CD4-positive, alpha-beta T cell treated with Interleukin-4 for 4 hours (primary cell): ENCODE data around the gene CHPT1.
"Not testable (repeated sequence)": the region's sequence is repeated elsewhere in the genome, so short reads cannot be mapped to it uniquely, and the experiment has no call there.

ENCODE experiments used
- DNase-seq: peaks from one replicate; pipeline ENCODE4 v3.0.0-alpha.2; 2020

The CHPT1 gene

DNA sequence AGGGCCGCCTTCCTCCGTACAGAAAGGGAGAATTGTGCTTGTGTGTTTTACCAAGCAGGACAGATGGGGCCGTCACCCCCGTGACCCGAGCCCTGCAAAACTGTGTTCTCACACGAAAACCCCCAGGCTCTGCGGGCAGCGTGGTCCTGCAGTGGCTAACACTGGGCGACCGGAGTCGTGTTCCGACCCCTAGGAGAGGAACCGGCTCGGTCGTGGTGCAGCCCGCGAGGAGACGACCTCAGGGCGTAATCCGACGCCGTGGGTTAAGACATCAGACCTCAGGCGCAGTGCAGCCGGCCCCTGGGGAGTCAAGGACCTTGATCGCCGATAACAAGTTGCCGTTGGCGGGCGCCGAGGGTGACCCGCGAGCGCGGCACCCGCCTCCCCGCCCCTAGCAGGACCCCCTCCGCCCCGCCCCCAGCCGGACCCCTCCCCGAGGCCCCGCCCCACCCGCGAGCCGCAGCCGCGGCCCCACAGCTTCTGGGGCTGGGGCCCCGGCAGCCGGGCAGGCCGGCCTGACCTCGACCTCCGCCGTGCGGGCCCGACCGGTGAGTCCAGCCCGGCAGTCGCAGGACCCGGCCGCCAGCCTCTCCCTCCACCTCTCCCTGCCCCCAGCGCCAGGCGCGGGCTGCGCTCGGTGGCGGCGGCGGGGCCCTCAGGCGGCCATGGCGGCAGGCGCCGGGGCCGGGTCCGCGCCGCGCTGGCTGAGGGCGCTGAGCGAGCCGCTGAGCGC is at the start of gene CHPT1:
Gene CHPT1, plus strand, starts transcription at position 444 of the 733 bp plus-strand sequence. Its CDS starts 222 bp downstream, at position 666.
- DNase-seq: peak; percentile 52

DNA sequence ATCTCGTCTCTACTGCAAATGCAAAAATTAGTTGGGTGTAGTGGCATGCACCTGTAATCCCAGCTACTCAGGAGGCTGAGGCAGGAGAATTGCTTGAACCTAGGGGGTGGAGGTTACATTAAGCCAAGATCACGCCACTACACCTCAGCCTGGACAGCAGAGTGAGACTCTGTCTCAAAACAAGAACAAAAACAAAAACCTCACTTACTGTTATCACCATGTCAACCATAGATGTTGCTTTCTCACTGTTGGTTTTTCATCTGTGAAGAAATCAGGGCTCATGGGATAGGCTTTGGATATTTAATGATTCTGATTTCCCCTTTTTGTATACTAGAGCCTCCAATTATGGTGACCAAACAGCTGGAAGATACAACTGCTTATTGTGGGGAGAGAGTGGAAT is 49.7 kb upstream of the CHPT1 start:
- no peak for DNase-seq

DNA sequence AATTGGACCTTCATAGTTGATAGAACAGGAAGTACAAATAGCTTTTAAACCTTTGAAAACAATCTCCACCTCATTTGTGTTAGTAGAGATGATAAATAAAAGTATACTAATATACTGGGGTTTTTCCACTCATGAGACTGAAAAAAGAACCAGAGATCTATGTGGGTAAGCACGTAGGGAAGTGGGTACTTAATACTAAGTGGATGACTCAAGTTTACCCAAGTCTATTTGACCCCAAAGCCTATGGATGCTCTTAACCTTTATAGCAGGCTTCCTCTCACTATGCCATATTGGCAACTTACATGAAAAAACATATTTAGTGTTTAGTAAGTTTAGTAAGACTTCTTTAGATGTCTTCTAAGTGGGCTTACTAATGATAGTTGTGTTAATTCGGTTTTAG is 49.2 kb upstream of the CHPT1 start:
- no peak for DNase-seq

DNA sequence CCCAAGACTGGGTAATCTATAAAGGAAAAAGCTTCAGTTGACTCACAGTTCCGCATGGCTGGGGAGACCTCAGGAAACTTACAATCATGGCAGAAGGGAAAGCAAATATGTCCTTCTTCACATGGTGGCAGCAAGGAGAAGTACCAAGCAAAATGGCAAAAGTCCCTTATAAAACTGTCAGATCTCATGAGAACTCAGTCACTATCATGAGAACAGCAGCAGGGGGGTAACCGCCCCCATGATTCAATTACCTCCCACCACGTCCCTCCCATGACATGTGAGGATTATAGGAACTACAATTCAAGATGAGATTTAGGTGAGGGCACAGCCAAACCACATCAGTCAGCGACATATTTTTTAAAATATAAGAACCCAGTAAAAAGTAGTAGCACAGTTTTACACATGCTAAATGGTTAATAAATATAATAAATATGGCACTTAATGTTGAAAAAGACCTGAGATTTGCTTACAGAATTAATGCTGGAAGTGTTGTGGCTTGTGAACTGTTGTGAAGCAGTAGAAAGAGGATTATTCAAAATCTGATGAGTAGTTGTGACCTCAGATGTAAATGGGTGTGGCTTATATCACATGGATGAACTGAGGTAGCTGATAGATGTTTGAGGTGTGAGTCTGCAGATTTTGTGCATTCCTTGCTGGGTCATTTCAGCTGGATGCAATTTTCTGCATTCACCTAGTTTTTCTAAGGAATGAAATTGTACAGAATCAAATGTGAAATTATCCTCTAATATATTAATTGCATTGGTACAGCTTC is 46.9 kb upstream of the CHPT1 start:
- no peak for DNase-seq

DNA sequence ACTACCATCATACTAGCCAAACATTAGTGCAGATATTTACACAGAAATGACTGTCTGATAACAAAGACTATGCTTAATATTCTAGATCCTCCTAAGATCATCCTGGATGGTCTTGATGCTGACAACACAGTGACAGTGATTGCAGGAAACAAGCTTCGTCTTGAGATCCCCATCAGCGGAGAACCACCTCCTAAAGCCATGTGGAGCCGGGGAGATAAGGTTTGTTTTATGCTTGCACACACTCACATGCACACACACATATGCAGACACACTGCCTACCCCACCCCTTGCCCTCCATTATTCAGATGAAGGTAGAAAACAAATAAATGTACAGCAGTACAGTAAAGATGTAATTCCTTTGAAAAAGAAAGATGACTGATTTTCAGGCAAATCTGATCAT is 44.4 kb upstream of the CHPT1 start:
- DNase-seq: no peak

DNA sequence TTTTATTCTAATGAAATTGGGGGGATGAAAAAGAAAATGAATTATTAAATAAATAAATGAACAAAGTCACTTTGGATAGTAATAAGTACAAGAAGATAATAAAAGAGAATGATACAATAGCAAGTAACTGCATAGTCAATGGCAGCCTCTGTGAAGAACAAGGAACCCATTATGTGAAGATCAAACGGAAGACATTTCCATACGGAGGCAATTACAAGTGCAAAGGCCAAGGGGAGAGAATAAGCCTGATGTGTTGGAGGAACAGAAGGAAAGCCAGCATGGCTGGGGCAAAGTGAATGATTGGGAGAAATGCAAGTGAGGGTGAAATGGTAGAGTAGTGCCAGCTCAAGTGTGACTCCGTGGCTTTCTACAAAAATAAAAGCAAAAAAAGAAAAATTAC is 43.9 kb upstream of the CHPT1 start:
- DNase-seq: no peak

DNA sequence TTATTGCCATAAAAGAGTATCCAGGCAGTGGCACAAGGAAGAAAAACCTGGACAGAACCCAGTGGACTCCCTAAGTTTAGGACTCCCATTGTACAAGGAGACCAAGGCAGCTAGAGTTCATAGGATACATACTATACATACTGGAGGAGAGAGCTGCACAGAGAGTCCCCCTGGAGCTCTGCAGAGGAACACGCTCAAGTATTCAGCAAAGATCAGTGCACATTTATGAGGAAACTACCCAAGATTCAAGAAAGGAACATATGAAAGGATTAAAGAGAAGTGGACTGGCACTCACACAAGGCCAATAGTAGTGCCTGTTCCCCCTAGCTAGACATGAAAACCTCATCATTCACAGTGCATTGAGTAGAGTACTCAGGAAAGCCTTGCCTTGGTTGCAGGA is 43.0 kb upstream of the CHPT1 start:
- no peak for DNase-seq

DNA sequence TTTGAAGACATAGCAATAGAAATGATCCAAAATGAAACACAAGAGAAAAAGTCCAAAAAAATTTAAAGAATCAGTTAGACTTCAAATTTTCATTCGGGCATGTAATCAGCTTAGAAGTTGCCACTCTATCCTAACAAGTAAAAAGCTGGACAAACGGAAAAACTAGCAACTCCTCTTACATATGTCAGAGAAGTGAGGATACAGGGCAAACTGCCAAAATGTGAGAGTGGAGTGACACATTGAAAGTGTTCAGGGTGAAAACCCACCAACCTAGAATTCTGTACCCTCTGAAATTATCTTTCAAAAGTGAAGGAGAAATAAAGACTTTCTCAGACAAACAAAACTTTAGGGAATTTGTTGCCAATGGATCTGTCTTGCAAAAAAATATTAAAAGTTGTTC is 42.0 kb upstream of the CHPT1 start:
- DNase-seq: no peak

DNA sequence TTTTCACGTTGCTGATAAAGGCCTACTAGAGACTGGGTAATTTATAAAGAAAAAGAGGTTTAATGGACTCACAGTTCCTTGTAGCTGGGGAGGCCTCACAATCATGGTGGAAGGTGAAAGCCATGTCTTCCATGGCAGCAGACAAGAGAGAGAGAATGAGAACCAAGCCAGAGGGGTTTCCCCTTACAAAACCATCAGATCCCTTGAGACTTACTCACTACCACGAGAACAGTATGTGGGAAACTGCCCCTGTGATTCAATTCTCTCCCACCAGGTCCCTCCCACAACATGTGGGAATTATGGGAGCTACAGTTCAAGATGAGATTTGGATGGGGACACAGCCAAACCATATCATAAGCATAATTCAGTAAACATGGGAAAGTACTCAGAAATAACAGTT is 36.8 kb upstream of the CHPT1 start:
- DNase-seq: not testable (repeated sequence)

DNA sequence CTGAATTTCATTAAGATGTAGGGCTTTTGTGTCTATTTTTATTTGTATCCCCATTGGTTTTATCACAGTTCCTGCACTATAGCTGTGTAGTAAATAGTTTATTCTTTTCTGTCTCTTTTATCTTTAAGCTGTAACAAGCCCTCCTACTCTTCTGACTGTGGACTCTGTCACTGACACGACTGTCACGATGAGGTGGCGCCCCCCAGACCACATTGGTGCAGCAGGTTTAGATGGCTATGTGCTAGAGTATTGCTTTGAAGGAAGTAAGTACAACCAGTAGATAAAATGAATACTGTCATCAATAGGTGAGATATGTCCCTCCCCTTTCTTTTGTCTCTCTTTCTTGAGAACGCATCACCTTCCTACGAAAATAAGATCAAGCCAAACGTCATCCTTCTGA is 34.1 kb upstream of the CHPT1 start:
- DNase-seq: no peak

DNA sequence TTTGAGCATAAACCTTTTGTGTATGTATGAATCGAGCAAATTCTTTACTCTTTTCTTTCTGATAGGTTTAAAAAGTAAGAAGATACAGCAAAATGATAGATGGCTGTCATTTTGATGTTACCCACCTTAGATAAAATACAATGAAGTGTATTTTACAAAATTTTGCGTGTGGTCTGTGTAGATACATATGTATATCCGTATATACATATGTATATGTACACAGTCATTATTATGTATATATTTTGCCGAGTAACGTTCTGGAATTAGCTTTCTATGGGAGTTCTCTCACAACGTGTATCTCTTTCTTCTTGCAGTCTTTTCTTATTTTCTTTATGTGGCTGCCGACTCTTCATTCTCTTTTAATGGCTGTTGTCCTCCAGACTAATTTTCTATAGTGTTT is 32.4 kb upstream of the CHPT1 start:
- no peak for DNase-seq

DNA sequence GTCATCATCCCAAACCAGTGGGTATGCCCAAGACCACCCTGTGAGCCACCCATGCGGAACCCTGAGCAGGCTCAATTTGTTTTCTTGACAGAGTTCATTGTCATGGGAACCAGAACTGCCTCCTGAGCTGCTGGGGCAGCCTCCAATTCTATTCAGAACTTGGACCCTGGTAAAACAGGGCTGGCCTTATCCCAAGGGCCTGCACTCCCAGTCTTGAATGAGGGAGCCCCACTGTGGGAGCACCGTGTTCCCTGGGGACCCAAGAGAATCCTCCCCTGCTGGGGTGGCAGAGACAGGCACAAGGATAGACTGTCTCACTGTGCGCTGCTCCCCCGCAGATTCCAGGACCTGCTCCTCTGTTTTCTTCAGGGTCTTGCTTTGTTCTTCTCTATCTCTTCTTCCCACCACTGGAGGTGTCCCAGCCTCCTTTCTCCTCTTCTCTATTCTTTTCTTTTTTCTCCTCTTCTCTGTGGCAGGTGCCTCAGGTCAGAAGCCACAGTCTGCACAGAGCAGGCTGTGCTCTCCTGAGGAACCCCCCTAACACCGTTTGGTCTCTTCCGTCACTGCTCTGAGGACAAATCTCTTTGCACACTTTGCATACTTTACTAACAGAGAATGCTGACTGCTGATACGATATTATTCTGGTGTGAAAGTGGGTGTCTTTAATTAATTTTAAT is 31.2 kb upstream of the CHPT1 start:
- DNase-seq: no peak

DNA sequence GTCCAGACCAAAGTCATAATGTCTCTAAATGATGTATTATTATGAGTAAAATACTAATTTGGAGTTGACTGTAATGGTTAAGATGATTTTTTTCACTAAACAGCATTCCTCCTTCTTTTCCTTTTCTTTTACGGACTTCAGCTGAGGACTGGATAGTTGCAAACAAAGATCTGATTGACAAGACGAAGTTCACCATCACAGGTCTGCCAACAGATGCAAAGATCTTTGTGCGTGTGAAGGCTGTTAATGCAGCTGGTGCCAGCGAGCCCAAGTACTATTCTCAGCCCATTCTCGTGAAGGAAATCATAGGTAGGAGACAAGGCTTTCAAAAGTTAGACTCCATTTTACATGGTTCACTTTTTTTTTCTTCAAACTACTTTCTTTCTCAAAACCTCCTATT is 29.8 kb upstream of the CHPT1 start:
- no peak for DNase-seq

DNA sequence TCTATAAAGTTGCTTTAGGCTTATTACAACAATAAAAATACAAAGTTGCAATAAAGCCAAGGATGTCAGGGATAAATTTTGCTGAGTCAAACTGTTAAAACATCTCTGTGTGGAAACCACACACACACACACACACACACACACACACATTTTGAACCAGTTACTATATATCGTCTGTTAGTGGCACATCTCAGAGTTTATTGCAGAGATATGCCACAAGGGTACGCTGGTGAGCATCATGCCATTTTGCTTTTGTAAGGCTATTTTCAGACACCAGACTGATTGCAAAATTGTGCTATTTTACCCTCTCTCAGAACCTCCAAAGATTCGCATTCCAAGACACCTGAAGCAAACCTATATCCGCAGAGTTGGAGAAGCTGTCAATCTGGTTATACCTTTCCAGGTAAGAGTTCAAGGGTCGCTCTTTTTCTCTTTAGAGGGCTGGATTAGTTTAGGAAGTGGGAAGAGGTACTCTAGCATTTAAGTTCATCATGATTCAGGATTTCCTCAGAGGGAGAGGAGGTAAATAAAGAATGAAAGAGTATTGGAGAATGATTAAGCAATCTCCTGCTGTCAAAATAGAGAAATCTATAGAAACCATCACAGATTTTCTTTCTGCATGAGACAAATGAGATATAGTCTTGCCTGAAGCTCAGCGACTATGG is 27.3 kb upstream of the CHPT1 start:
- DNase-seq: peak; percentile 59

DNA sequence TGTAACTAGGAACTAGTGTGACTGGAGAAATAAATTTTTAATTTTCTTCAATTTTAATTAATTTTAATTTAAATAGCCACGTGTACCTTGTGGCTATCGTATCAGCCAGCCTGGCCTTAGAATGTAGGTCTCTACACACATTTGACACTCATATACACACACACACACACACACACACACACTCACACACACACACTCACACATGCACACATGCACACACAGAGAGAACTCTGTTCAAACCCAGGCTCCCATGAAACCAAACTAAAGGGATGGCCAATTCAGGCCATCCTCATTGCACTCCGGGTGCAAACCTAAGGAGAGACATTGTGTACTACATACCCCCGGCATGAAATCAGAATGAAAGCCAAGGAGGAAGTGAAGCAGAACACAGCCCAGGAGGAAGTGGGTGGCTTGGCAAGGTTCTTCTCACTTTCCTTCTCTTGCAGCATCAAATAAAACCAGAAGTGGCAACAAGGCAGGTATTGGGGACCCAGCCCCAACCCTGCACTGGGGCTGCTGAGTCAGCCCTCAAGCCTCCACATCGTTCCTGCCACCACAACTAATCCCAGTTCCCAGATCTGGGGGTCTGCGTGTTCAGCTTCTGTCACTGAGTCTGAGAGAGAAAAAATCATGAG is 26.2 kb upstream of the CHPT1 start:
- peak; percentile 44 for DNase-seq

DNA sequence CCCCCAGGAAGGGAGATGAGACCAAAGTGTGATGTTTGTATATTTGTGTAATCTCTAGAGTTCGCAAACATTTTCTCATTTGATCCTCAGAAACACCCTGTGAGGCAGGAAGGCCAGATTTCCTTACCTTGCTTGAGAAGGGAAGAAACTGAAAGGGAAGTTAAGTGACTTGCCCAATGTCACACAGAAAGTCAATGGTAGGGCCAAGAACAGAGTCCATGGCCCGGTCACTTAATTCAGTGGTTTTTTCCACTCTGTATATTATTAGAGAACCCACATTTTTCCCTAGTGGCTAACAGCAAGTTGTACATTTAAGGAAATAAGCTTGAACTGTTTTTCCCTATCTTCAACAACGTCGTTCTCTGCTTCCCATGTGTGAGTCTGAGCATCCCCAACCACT is 25.6 kb upstream of the CHPT1 start:
- DNase-seq: no peak

DNA sequence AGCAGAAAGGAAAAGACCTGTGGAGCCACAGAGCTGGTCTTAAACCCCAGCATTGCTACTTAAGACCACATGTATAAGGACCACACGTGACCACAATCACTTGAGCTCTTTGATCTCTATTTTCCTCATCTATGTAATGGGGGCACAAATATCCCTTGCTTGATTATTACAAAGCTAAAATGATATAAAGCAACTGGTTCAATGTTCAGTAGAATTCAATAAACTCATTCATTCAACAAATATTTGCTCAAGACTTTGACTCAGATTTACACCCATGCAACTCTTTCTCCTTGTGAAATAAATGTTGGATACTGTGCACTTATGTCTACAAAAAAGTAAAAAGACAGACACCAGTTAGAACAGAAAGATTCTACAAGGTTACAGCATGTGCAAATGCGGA is 21.9 kb upstream of the CHPT1 start:
- DNase-seq: no peak

DNA sequence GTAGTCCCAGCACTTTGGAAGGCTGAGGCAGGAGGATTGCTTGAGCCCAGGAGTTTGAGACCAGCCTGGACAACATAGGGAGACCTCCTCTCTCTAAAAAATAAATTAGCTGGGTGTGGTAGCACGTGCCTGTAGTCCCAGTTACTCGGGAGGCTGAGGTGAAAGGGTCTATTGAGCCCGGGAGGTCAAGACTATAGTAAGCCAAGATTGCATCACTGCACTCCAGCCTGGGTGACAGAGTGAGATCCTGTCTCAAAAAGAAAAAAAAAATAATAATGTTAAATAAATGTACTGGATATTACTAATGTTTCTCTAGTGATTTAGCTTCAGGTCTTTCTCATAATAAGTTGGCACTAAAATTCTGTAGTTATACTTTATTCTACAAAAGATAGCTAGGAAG is 20.9 kb upstream of the CHPT1 start:
- DNase-seq: not testable (repeated sequence)

DNA sequence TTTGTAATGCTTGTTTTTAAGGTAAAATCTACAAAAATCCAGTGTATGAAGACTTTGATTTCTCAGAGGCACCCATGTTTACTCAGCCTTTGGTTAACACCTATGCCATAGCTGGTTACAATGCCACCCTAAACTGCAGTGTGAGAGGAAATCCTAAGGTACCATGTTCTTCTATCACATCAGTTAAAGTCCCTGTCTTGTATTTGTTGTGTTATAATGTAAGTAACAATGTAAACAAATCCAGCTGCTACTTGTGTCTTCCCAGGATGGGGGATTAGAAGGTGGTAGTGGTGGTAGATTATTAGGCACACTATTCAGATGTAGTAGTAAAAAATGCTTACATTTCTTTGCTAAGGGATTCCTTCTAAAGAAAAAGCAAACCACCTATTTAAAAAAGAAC is 19.4 kb upstream of the CHPT1 start:
- DNase-seq: no peak

DNA sequence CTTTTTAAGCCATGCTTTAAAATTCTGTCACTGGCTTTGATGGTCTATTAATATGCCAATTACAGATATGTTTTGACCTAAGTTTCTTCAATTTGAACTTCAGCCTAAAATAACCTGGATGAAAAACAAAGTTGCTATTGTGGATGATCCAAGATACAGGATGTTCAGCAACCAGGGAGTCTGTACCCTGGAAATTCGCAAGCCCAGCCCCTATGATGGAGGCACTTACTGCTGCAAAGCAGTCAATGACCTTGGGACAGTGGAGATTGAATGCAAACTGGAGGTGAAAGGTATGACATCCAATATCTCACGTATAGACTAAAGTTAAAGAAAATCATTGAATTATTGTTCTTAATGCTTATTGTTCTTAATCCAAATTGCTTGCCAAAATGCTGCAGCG is 17.2 kb upstream of the CHPT1 start:
- DNase-seq: no peak

DNA sequence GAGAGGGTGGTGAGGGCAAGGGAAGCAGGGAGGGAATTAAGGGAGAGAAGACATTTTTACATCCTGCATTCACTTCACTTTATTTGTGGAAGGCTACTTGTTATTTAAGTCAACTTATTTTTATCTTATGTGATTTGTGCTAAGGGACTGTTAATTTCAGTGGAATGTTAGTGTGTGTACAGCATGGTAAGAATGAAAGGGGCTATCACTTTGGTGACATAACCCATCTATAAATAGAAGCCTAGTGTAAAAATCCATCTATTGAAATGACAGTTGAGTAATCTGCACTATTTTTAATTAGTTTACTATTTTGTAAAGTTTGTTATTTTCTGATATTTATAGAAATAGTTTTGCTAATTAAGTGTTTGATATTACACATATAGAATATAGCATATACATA is 16.8 kb upstream of the CHPT1 start:
- no peak for DNase-seq

DNA sequence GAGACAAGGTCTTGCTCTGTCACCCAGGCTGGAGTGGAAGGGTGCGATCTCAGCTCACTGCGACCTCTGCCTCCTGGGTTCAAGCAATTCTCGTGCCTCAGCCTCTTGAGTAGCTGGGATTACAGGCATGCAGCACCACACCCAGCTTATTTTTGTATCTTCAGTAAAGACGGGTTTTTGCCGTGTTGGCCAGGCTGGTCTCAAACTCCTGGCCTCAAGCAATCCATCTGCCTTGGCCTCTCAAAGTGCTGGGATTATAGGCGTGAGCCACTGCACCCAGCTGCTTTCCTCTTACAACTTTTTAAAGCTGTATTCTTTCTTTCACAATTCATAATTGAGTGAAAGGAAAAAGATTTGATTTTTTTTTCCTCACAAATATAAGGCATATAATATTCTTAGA is 15.8 kb upstream of the CHPT1 start:
- DNase-seq: not testable (repeated sequence)

DNA sequence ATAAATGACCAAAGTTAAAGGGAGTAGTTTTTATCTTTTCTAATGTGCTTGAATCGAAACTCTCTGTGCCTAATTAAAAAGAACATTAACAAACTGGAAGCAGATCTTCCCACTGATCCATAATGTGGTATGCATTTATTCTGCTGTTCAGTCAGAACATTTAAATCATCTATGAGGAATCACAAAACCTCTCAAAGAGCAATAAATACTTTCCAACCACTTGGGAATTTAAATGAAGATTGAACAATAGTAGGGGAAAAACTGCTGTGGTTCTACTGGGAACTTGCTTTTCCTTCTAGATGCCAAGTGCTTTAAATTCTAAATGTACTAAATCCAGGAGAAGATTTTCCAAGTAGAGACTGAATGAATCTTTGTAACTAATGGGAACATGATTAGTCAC is 12.3 kb upstream of the CHPT1 start:
- no peak for DNase-seq
